GF-D8 (cell line): ENCODE results near the gene LAYN.

Source experiments
- DNase-seq: peaks from one replicate; lab custom pipeline; 2025; lab: John Stamatoyannopoulos, UW

Gene LAYN

DNA sequence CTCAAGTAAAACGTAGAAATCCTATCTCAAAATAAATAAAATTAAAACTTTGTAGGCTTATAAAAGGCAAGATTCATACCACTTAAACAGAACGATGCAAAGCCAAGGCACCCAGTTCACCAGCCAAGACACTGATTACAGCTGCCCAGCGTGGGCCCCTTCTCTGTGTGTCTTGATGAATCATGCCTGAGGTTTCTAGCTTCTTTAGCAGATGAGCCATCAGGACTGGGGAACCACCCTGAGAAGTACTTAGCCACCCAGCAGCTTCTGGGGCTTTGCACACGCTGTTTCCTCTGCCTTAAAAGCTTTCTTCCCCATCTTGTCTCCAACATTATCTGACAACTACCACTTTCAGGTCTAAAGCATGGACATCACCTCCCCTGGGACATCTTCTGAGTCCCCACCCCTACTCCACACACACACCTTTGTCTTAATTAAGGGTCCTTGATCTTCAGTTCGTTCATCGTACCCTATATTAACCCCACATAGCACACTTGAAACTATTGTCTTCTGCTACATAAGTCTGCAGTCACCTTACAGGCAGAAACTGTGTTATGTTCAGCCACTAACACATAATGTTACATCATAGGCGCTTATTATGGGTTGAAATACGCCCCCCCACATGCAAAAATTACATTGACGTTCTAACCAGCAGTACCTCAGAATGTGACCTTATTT, 8.7 kb upstream of the LAYN start:
- DNase-seq, result no peak

DNA sequence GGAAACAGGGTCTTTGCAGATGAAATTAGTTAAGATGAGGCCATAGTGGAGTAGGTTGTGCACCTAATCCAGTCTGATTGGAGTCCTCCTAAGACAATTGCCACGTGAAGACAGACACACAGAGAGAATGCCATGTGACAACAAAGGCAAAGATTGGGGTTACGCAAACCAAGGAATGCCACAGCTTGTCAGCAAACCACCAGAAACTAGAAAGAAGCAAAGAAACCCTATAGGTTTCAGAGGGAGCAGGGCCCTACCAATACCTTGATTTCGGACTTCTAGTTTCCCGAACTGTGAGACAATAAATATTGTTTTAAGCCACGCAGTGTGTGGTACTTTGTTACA, 8.2 kb upstream of the LAYN start:
- DNase-seq, result no peak

DNA sequence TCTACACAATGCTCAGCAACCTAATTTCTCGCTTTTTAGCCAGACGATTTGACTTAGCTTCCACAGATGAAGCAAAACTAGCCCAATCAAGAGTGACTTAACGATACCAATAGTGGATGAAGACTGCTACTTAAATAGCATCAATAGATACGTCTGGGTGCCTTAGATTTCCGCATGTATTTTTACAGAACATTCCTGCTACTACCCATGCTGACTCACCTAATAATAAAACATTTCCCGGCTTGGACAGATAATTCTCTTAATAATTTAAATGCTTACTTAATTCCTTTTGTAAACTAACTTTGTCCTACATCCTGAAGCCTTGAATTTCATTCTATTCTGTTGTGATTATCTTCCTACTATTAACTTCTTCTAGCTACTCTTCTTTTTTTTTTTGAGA, 5.2 kb upstream of the LAYN start:
- no peak for DNase-seq

DNA sequence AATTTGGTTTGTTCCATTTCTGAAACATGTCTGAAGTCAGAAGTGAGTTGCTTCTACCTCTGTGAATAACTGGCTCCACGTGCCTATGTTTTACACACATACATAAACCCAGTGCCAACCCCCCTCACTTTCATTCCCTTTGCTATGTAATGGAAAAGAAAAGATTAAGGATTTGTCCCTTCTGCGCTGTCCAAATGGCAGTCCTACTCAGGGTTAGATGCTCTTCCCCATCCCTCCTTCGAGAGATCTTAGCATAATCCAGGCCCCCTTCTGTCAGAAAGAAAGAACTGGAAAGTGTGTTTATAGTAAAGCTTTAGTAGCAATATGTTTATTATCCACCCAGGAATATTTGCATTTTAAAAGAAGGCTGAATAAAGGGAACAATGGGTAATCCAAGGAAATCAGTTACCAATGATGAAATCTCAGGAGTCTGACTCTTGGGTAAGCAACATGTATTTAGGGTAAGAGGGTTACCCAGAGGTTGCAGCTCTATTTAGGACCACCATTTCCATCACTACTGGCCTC, 3.1 kb upstream of the LAYN start:
- DNase-seq, result no peak

DNA sequence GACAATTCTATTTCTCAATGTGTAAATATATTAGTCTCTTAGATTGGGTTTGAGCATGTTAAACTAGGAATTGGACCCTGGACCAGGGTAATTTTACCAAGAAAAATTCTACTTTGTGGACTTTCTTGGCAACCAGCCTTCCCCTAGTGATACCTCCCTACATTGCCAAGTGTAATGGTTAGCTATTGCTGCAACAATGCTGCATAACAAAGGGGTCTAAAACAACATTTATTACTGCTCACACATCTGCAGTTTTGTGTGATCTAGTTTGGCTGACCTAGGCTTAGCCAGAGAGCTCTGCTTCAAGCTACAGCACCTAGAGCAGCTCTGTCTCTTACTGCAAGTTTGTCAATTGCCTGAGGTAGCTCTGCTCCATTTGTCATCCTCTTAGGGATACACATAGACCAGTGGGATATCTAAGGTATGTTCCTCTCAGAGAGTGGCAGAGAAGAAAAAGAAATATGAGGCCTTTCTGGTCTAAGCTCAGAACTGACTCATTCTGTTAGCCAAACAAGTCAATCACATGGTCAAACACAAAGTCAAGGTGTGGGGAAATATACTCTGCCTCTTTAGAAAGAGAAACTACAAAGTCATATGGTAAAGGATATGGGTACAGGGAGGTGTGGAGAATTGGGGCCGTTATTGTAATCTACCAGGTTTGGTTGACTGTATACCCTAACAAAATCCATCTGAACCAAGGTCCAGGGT, 2.0 kb upstream of the LAYN start:
- no peak for DNase-seq

DNA sequence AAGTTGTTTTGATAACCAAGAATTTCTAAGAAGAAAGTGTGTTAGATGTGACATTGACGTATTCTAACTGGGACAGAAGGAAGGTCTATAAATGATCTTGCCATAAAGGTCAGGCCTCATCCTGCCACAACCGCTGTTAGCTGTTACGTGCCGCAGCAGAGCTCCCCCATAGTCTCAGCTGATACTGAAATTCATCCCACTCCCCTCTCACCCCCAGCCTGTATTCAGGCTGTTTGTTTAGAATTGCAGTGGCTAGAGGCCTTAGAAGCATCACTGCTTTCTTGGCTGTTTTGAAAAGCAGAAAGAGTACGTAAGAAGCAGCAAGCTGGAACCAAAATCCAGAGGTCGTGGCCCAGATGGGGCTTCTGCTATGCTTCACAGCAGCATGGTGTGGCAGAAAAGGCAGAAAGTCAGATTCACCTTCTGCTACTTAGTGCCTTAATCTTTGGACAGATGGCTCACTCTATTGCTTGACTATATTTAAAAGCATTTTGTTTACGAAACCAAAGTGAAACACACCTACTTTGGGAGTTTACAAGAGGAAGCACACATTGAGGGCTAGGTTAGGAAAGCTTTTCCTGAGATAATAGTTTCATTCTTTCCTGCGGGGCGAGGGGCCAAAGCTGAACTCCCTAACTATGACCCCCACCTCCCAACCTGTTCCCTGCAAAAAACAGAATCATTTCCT, 950 bp upstream of the LAYN start:
- no peak for DNase-seq

DNA sequence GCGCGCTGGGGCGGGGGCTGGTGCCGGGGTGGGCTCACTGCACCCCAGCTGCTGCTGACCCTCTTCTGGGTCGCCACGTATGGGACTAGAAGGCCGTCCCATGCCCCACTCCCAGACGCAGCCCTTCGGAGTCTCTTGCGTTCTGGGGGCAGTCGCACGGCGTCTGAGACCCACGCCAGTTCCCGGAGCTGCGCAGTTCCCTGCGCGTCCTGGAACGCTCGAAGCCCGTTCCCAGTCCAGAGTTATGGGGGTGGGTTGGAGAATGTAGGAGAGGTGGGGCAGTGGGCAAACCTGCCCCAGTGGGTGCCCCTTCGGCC, 375 bp downstream of the LAYN start:
- DNase-seq, result no peak

DNA sequence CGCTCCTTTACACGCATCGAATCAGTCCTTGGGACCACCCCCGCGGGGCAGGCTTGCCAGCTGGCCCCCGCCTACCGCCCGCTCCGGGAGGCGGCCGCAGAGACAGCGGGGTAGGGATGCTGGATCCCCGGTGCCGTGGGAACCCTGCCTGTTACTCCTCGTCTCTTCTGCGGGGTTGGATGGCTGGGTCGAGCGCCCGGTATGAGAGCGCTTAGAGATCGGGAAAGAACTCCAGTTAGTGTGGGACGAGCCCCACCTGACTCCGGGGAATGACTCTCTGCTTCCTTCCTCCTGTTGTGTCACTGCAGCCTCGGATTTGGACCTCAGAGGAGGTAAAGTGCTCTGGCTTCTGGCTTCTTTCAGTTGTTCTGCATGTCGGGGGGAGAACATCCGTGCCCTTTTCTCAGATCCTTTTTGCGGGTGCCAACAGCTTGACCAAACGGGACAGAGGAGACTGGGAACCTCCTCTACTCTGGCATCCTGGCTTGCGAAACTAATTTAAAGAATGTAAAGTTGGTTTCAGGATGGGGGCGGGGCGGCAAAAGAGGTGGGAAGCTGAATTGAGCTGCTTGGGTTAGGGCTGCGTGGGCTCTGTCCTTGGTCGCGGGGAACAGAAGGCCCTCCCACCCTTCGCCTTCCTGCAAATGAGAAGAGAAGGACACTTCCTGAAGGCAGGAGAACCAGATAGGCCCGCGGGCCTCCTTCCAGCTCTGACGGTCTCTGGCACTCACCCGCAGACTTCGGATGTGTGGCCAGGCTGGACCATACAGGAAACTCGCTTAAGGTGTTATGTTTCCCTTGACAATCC, 938 bp downstream of the LAYN start:
- DNase-seq, result no peak

DNA sequence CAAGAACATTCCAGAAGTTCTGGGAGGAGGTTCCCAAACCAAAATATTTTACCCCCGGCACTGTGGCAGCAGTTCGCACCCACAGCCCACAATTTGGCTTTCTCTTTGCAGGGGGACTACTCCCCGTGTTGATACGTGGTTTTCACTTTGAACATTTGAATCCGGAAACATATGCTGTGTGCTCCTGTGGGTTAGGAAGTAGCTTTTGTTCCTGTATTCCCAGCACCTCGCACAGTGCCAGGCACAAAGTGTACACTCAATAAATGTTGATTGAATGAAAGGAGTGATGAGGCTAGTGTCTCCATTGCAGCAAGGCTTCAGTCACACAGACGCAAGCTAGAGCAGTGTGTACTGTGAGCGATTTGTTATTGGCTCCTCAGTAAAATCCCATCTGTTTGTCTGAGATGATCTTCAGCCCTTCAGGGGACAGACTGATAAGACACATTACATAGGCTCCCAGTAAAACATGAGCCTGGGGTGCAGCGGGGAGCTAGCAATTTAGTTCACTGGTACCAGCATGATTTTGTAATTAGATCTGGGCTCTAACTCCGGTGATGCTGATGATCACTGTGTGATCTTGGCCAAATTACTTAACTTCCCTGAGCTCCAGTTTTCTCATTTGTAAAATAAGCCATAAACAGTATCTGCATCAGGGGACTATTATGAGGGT, 2.2 kb downstream of the LAYN start:
- no peak for DNase-seq

DNA sequence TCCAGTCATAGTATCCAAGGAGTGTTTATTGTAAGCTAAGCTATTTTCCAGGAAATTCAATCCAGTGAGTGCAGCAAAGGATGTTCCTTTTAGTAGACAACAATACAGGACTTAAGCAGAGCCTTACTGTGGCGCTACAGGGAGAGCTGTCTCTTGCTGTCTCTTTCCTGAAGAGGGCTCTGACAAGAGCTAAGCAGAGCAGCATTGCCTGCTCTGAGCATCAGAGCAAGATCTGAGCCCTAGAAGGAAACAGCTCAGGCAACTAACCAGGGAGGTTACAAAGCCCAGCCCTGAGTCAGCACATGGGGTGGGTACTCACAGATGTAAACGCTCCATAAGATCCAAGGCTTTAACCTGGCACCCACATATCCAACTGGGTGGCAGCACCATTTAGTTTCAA, 8.0 kb downstream of the LAYN start:
- DNase-seq, result no peak

DNA sequence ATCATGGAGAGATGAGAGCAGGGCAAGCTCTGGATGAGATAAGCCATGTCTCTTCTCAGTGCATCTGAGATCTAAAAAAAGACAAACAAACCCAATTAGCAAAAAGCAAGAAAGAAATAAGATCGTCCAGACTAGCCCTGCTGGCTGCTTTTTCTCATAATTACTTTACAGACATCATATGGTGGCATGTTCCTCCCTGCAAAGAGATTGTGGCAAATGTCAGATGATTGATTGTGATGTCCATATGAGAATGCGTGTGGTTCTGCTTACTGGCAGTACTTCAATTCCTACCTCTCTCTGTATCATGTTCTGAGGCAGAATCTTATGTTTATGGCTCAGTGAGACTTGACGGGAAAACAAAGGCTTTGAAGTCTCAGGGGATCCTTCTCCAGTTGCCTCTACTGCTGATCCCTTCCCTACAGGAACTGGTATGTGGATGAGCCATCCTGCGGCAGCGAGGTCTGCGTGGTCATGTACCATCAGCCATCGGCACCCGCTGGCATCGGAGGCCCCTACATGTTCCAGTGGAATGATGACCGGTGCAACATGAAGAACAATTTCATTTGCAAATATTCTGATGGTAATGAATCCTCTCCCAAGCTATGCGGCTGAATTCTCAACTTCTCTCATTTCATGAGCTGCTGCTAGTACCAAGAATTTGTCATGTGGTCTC, 8.8 kb downstream of the LAYN start:
- no peak for DNase-seq

DNA sequence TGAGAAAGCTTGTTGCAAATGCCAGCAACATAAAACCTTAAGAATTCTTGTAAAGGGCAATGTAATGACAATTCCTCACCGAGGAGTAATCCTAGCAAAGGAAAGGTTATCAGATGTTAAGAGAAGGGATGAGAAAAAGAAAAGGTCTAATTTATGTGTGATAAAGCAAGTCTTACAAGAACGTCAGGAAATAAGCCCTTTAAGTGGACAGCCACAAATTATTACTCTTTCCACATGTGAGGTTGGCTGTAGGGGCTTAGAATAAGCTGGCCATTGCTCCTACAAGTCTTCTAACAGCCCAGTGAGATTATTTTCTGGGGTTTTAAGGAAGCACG, 9.3 kb downstream of the LAYN start:
- no peak for DNase-seq

DNA sequence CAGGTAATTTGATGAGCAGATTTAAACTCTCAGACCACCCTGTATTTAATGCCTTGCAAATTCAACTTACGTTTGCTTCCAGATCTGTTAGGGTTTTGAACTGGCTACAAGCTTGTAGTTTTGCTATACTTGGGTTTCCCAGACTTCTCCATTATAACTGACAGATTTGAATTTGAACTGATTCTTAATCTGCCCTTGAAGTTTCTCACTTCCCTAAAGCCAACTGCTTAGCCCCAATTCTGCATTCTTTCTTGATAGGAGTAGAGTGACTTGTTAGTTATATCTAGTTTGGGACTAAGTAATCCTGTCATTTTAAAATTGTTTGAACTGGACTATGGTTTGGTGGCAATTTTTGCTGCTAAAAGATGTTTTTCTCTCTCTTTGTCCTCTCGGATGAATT, 9.7 kb downstream of the LAYN start:
- DNase-seq, result no peak

DNA sequence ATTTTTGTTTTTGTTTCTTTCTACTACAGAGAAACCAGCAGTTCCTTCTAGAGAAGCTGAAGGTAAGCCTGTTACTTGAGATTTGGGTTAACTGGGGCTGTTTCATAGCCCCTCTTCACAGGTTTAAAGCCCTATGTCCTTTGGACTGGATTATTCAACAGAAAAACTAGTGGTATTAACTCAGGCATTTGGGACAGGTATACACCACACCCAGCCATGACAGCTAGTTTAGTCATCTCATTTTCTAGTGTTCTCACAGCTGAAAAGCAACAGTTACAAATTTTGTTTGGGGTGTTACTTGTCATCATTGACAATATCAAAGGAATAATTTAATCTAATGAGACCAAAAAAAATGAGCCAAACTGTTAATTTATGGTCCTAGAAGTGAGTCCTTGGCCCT, 14.0 kb downstream of the LAYN start:
- DNase-seq, result no peak

DNA sequence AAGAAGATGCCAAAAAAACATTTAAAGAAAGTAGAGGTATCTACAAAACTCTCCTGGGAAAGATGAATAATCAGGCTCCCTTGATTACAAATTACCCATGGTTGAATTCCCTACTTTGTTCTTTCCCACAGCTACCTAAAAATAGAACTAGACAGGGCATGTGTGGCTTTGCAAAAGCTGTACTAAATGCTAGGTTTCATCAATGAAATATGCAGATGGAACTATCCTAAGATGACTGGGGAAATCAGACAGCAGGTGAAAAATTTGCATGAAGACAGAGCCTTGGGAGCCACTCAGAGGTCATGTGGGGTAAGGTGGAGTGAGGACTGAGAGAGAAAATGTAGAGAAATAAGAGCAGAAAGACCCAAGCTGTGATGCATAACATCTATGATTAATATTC, 14.7 kb downstream of the LAYN start:
- DNase-seq, result no peak

DNA sequence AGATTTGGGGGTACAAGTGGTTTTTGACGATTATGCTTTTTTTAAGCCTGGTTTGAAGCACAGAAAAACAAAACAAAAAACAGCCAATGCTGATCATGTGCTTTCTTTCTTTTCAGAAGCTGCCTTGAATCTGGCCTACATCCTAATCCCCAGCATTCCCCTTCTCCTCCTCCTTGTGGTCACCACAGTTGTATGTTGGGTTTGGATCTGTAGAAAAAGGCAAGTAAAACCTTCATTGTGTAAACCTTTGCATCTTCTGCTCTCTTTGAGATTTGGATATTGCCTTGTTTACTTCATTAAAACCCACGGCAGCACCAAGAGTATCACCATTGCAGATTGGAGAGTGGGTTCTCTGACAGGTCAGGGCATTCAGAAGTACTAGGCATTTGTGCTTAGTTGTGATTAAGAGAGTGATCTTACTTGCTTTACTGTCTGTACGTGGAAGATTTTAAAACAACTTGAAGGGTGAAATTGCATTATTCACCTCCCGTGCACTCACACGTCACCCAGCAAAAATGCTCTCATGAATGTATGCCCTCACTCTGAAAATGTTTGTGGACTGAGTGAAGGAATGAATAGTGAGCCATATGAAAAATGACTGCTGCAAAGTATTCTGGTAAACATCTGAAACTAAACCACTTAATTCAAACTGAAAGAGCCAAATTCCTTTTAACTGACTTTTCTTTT, 17.0 kb downstream of the LAYN start:
- DNase-seq, result no peak

DNA sequence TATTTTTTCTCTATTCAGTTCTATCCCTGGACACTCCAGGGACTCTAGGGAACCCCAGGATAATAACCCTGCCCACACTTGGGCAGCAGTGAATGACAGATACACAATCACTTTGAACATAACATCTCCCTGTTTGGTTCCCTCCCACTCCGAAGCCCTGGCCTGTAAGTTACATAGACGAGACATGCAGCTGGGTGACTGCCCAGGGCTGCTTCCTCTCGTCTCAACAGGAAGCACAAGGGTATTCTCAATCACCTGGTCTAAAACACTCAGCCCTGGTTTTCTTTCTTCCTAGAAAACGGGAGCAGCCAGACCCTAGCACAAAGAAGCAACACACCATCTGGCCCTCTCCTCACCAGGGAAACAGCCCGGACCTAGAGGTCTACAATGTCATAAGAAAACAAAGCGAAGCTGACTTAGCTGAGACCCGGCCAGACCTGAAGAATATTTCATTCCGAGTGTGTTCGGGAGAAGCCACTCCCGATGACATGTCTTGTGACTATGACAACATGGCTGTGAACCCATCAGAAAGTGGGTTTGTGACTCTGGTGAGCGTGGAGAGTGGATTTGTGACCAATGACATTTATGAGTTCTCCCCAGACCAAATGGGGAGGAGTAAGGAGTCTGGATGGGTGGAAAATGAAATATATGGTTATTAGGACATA, 19.4 kb downstream of the LAYN start:
- no peak for DNase-seq

DNA sequence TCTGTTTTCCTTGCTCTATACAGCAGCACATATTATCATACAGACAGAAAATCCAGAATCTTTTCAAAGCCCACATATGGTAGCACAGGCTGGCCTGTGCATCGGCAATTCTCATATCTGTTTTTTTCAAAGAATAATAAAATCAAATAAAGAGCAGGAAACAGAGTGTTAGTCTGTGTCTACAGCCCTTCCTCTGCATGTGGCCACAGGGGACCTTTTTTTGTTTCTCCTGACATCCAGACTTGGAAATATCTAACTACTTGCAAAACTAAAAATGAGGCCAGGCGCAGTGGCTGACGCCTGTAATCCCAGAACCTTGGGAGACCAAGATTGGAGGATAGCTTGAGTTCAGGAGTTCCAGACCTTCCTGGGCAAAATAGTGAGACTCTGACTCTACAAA, 20.3 kb downstream of the LAYN start:
- no peak for DNase-seq

DNA sequence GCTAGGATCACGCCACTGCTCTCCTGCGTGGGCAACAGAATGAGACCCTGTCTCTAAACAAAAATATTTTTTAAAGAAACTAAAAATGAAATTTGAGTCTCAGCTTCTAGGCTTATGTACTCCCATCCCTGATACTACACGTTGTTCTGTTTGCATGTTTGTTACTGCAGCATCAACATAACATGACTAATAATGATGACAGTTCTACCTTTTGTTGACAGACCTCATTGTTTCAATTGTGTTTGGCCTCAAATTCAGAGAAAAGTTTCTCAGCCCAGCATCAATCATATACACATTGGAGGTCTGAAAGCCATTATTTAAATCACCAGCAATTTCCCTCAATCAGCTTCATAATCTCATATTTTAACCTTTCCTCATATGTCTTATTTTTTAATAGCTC, 20.8 kb downstream of the LAYN start:
- DNase-seq, result no peak

DNA sequence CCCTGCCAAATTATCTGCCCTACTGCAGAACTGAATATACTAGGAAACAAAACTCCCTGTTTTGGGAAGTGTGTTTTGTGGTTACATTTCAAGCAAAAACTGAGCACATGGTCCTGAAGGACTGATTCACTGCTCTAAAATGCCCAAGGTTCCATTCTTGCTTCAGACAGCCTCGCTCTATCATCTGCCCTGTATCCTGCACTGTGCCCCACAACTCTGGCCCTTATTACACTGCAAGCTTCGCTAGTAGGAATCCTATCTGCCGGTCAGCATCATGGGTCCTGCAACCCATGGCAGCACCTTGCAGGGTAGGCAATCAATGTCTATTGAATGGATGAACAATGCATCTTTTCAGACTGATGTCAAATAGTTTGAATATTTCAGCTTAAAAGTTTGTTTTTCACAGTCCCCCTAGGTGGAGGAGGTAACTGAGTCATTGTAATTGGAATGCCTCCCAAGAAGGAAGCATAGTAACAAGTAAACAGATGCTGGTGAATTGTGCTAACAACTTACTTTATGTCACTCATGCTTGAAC, 21.3 kb downstream of the LAYN start:
- no peak for DNase-seq
